Activated T-cell treated with anti-CD3 and anti-CD28 coated beads, Interleukin-2, amount 50 U/mL, for 72 hours (primary cell): ENCODE data around the gene C12orf42. TPM values are rescaled to one million over a fixed set of nuclear protein-coding genes. Genes with fewer than 3 reads are reported as not detected.
A peak's percentile ranks its signal among the peaks of the same experiment; 100 is the strongest.

ENCODE experiments used
- ATAC-seq, 2 donors: fragments of 150-1000 bp; cut with Tn5 transposase; replicated peaks in 1 of 2; 2 replicates each; pipeline ENCODE4 v1.10.0; 2021; ENCODE audit warnings: moderate library complexity in 2 of 2, mild to moderate bottlenecking in 1 of 2
- DNase-seq, 2 donors: peaks; one replicate each; pipeline ENCODE4 v3.0.0; 2021 to 2022; ENCODE audit warnings: mixed read lengths in 1 of 2
- H3K27ac Mint-ChIP-seq: one replicate; pipeline ENCODE4 v1.8.0; 2022; ENCODE audit warnings: mild to moderate bottlenecking, moderate library complexity, mixed read lengths
- H3K27me3 Mint-ChIP-seq: one replicate; pipeline ENCODE4 v1.8.0; 2022; ENCODE audit warnings: low read depth, mixed read lengths
- H3K36me3 Mint-ChIP-seq, 2 donors: one replicate each; pipeline ENCODE4 v1.8.0; 2022; ENCODE audit warnings: mixed read lengths in 2 of 2, mild to moderate bottlenecking in 1 of 2; ENCODE audit not compliant: insufficient read depth in 2 of 2
- H3K4me1 Mint-ChIP-seq: one replicate; pipeline ENCODE4 v1.8.0; 2022; ENCODE audit warnings: low read depth, mixed read lengths
- H3K4me3 Mint-ChIP-seq, 2 donors: one replicate each; pipeline ENCODE4 v1.8.0; 2022; ENCODE audit warnings: mild to moderate bottlenecking in 2 of 2, mixed read lengths in 2 of 2, moderate library complexity in 2 of 2
- H3K9me3 Mint-ChIP-seq, 2 donors: one replicate each; pipeline ENCODE4 v1.8.0; 2022; ENCODE audit warnings: mixed read lengths in 2 of 2
- total RNA-seq, 2 donors: library from RNA; stranded (reverse); gene quantifications; one replicate each; pipeline ENCODE4 v1.2.3, GENCODE V29; 2022

Gene C12orf42
- under 1 TPM; 0.31 to 0.35 TPM for total RNA-seq

GRCh38 chr12:103495469-103496456 is at the start of gene C12orf42:
Gene C12orf42 (minus strand): TSS chr12:103495968. CDS start chr12:103478426, 17,542 bp downstream.
- H3K4me1 Mint-ChIP-seq: peaks cover 41% of the 10 kb centered on the region
- DNase-seq (peak; percentile 53 to 65), ATAC-seq (peak; percentile 53 to 63)
- H3K4me3 Mint-ChIP-seq: peak within 1 kb of the TSS; percentile 77 to 86
- H3K27ac Mint-ChIP-seq: no peak within 1 kb of the TSS
- H3K27me3 Mint-ChIP-seq: peaks cover 36% of the 10 kb centered on the region
- peaks cover 4 to 5% of the 10 kb centered on the region in 2 donors for H3K36me3 Mint-ChIP-seq
- H3K9me3 Mint-ChIP-seq: peaks cover 7 to 8% of the 10 kb centered on the region in 2 donors

GRCh38 chr12:103542078-103542477 is 46.3 kb upstream of the C12orf42 start:
- DNase-seq (no peak), ATAC-seq (no peak)
- Mint-ChIP-seq H3K9me3 (no peaks in the 10 kb centered on the region), H3K36me3 (peaks cover 0 to 2% of the 10 kb centered on the region in 2 donors), H3K27me3 (peaks cover 23% of the 10 kb centered on the region), H3K4me1 (peaks cover 23% of the 10 kb centered on the region), H3K27ac (no peak overlapping the region), H3K4me3 (no peak overlapping the region)

- peak; percentile 40 to 48 for ATAC-seq
- Mint-ChIP-seq H3K4me1 (peaks cover 23% of the 10 kb centered on the region), H3K9me3 (no peaks in the 10 kb centered on the region), H3K4me3 (peak overlapping the region in 1 of 2 donors; percentile 34), H3K36me3 (peaks cover 0 to 2% of the 10 kb centered on the region in 2 donors), H3K27me3 (peaks cover 7% of the 10 kb centered on the region), H3K27ac (no peak overlapping the region)
- DNase-seq: no peak
These were observed 44.6 kb upstream of the C12orf42 start for GRCh38 chr12:103540319-103540718.

GRCh38 chr12:103538397-103538796 is 42.6 kb upstream of the C12orf42 start:
- peak overlapping the region in 1 of 2 donors; percentile 15 for H3K4me3 Mint-ChIP-seq
- H3K9me3 Mint-ChIP-seq: no peaks in the 10 kb centered on the region
- no peak overlapping the region for H3K27ac Mint-ChIP-seq
- ATAC-seq (peak; percentile 81 to 87), DNase-seq (peak; percentile 8 to 16)
- no peaks in the 10 kb centered on the region for H3K36me3 Mint-ChIP-seq
- H3K4me1 Mint-ChIP-seq: peaks cover 23% of the 10 kb centered on the region
- H3K27me3 Mint-ChIP-seq: peaks cover 9% of the 10 kb centered on the region

- ATAC-seq (peak; percentile 81 to 83), DNase-seq (peak; percentile 18 to 32)
- Mint-ChIP-seq H3K9me3 (no peaks in the 10 kb centered on the region), H3K36me3 (no peaks in the 10 kb centered on the region), H3K27ac (no peak overlapping the region), H3K4me3 (peak overlapping the region; percentile 56 to 62), H3K27me3 (peaks cover 17% of the 10 kb centered on the region), H3K4me1 (peaks cover 23% of the 10 kb centered on the region)
These were observed 34.7 kb upstream of the C12orf42 start for GRCh38 chr12:103530307-103531066.

- Mint-ChIP-seq H3K4me3 (no peak overlapping the region), H3K36me3 (no peaks in the 10 kb centered on the region)
- no peak for DNase-seq
These were observed 33.5 kb upstream of the C12orf42 start for GRCh38 chr12:103529306-103529705.

GRCh38 chr12:103524238-103524875 is 28.6 kb upstream of the C12orf42 start:
- Mint-ChIP-seq H3K4me3 (no peak overlapping the region), H3K27ac (no peak overlapping the region), H3K9me3 (no peaks in the 10 kb centered on the region), H3K36me3 (no peaks in the 10 kb centered on the region), H3K27me3 (peaks cover 8% of the 10 kb centered on the region), H3K4me1 (peaks cover 7% of the 10 kb centered on the region)
- DNase-seq: no peak
- no peak for ATAC-seq

More at GRCh38 chr12:103529306-103529705, 33.5 kb upstream of the C12orf42 start:
- ATAC-seq: no peak
- Mint-ChIP-seq H3K27ac (no peak overlapping the region), H3K9me3 (no peaks in the 10 kb centered on the region), H3K4me1 (peaks cover 23% of the 10 kb centered on the region), H3K27me3 (peaks cover 12% of the 10 kb centered on the region)

GRCh38 chr12:103523771-103524170 is 28.0 kb upstream of the C12orf42 start:
- no peak for DNase-seq
- no peak overlapping the region for H3K4me3 Mint-ChIP-seq
- no peak for ATAC-seq
- H3K4me1 Mint-ChIP-seq: peaks cover 7% of the 10 kb centered on the region
- no peaks in the 10 kb centered on the region for H3K9me3 Mint-ChIP-seq
- H3K27ac Mint-ChIP-seq: no peak overlapping the region
- no peaks in the 10 kb centered on the region for H3K36me3 Mint-ChIP-seq
- H3K27me3 Mint-ChIP-seq: peaks cover 6% of the 10 kb centered on the region

GRCh38 chr12:103520686-103521215 is 25.0 kb upstream of the C12orf42 start:
- Mint-ChIP-seq H3K9me3 (peaks cover 0 to 1% of the 10 kb centered on the region in 2 donors), H3K4me1 (no peaks in the 10 kb centered on the region), H3K27me3 (peaks cover 6% of the 10 kb centered on the region), H3K36me3 (peaks cover 0 to 3% of the 10 kb centered on the region in 2 donors), H3K4me3 (no peak overlapping the region), H3K27ac (no peak overlapping the region)
- DNase-seq: no peak
- no peak for ATAC-seq

GRCh38 chr12:103519632-103520031 is 23.9 kb upstream of the C12orf42 start:
- ATAC-seq (no peak), DNase-seq (no peak)
- H3K27me3 Mint-ChIP-seq: peaks cover 6% of the 10 kb centered on the region
- peaks cover 0 to 1% of the 10 kb centered on the region in 2 donors for H3K9me3 Mint-ChIP-seq
- peaks cover 0 to 3% of the 10 kb centered on the region in 2 donors for H3K36me3 Mint-ChIP-seq
- H3K27ac Mint-ChIP-seq: no peak overlapping the region
- no peaks in the 10 kb centered on the region for H3K4me1 Mint-ChIP-seq
- H3K4me3 Mint-ChIP-seq: no peak overlapping the region

- ATAC-seq: no peak
- no peak overlapping the region for H3K27ac Mint-ChIP-seq
- DNase-seq: no peak
- peaks cover 0 to 6% of the 10 kb centered on the region in 2 donors for H3K36me3 Mint-ChIP-seq
- no peak overlapping the region for H3K4me3 Mint-ChIP-seq
- H3K4me1 Mint-ChIP-seq: peaks cover 5% of the 10 kb centered on the region
- peaks cover under 1 to 2% of the 10 kb centered on the region in 2 donors for H3K9me3 Mint-ChIP-seq
- peaks cover 6% of the 10 kb centered on the region for H3K27me3 Mint-ChIP-seq
These were observed 23.1 kb upstream of the C12orf42 start for GRCh38 chr12:103518899-103519298.

- Mint-ChIP-seq H3K4me3 (no peak overlapping the region), H3K36me3 (peaks cover 0 to 8% of the 10 kb centered on the region in 2 donors), H3K9me3 (peaks cover 3 to 4% of the 10 kb centered on the region in 2 donors), H3K27me3 (peaks cover 8% of the 10 kb centered on the region), H3K27ac (no peak overlapping the region), H3K4me1 (peaks cover 12% of the 10 kb centered on the region)
- peak in 1 of 2 donors; percentile 44 for ATAC-seq
- no peak for DNase-seq
These were observed 21.4 kb upstream of the C12orf42 start for GRCh38 chr12:103517161-103517560.
